Spleen (tissue), 11 donors: ENCODE results near the gene PANX1. TPM values are rescaled to one million over a fixed set of nuclear protein-coding genes. Genes with fewer than 3 reads are reported as not detected.
A peak's percentile ranks its signal among the peaks of the same experiment; 100 is the strongest.

Experiments used
- DNase-seq: peaks from one replicate; pipeline ENCODE4 v3.0.0-alpha.2; 2020
- H3K27ac ChIP-seq, 8 donors: fragments of 200-600 bp; sonication (generic) in 7 of 8; 1 replicate in 4 of 8; 2 replicates in 4 of 8; pipeline versions ENCODE4 v1.5.0 to v1.8.0; 2016 to 2021; ENCODE audit warnings: inconsistent platforms in 4 of 8, mild to moderate bottlenecking in 4 of 8, moderate library complexity in 1 of 8
- H3K27me3 ChIP-seq, 7 donors: fragments of 200-600 bp; sonication (generic) in 6 of 7; replicated peaks in 1 of 7; 1 replicate in 4 of 7; 2 replicates in 3 of 7; pipeline versions ENCODE4 v1.5.0 to v1.8.0; 2016 to 2021; ENCODE audit warnings: inconsistent platforms in 3 of 7, mild to moderate bottlenecking in 1 of 7
- H3K36me3 ChIP-seq, 6 donors: fragments of 200-600 bp; sonication (generic) in 5 of 6; 1 replicate in 4 of 6; 2 replicates in 2 of 6; pipeline versions ENCODE4 v1.5.0 to v1.8.0; 2016 to 2021; ENCODE audit warnings: inconsistent platforms in 2 of 6
- H3K4me1 ChIP-seq, 6 donors: fragments of 200-600 bp; sonication (generic) in 5 of 6; 1 replicate in 3 of 6; 2 replicates in 3 of 6; pipeline versions ENCODE4 v1.5.0 to v1.8.0; 2016 to 2021; ENCODE audit warnings: inconsistent platforms in 3 of 6
- H3K4me3 ChIP-seq, 8 donors: fragments of 200-600 bp; sonication (generic) in 7 of 8; 1 replicate in 4 of 8; 2 replicates in 4 of 8; pipeline versions ENCODE4 v1.5.0 to v1.8.0; 2016 to 2021; ENCODE audit warnings: inconsistent platforms in 4 of 8, mild to moderate bottlenecking in 4 of 8, moderate library complexity in 2 of 8
- H3K9me3 ChIP-seq, 8 donors: fragments of 200-600 bp; sonication (generic) in 7 of 8; 1 replicate in 4 of 8; 2 replicates in 4 of 8; pipeline versions ENCODE4 v1.5.0 to v1.8.0; 2016 to 2021; ENCODE audit warnings: inconsistent platforms in 4 of 8
- CTCF ChIP-seq, 11 experiments: fragments of 200-600 bp in 7 of 11; fragments of 450-650 bp in 4 of 11; sonication (generic) in 4 of 11; IDR thresholded peaks in 8 of 11; conservative IDR thresholded peaks in 3 of 11; 1 replicate in 7 of 11; 2 replicates in 4 of 11; pipeline versions ENCODE4 v1.4.0 to v1.8.0; 2016 to 2021; ENCODE audit warnings: antibody characterized with exemption in 11 of 11, inconsistent platforms in 4 of 11, mild to moderate bottlenecking in 1 of 11
- POLR2A ChIP-seq, 3 donors: fragments of 450-650 bp; IDR thresholded peaks; one replicate each; pipeline ENCODE4 v1.5.1; 2017; ENCODE audit warnings: antibody characterized with exemption in 3 of 3, mild to moderate bottlenecking in 1 of 3
- POLR2AphosphoS5 ChIP-seq, 3 donors: sonication (generic); formaldehyde crosslinking; IDR thresholded peaks; one replicate each; pipeline ENCODE4 v1.5.1; 2017; ENCODE audit warnings: antibody characterized with exemption in 3 of 3
- WGBS, 5 donors: extraction: QIAGEN DNeasy Blood & Tissue Kit in 3 of 5; methylation state at CpG; one replicate each; pipeline versions ENCODE4 v1.1.5 to v1.1.7; 2013 to 2018; 5-methylcytosine and 5-hydroxymethylcytosine counted together
- intact Hi-C: fragments of 100-400 bp; cut with DNase I; formaldehyde crosslinking; loops from one replicate; pipeline ENCODE4 v1.15.0; 2023; ENCODE audit warnings: low total_unique reads
- polyA plus RNA-seq, 3 donors: library from polyadenylated mRNA; stranded (reverse); fragments of 200-250 nt; gene quantifications; one replicate each; pipeline ENCODE4 v1.2.1, GENCODE V29; 2013
- total RNA-seq, 7 donors: library from RNA; depleted of rRNA in 3 of 7; stranded (reverse); fragments of >200 nt in 3 of 7; fragmentation: NEBNext Ultra II Directional in 4 of 7; extraction: Animal tissue kit (Norgen Biotek cat#: 25700) in 4 of 7; gene quantifications; one replicate each; pipeline versions ENCODE4 v1.1.0 to v1.2.1, GENCODE V29; 2016 to 2021
- donor health status: healthy with polysubstance abuse.
- donor health status: DM: no; HTN: no; CAD: no; lungs with moderate emphysema.
- donor health status: DM: no; HTN: no; CAD: no.
- donor health status: Bipolar disorder and iron deficiency.
- donor health status: healthy.
- donor health status: DM: no; HTN: no; CAD: no.
- donor health status: DM: yes; HTN: yes; CAD: no.

PANX1 gene
- total and polyA plus RNA-seq, 10 donors: 1.6 to 15.1 (median 11.5) TPM

GRCh38 chr11:94140154-94140655 is 11.6 kb downstream of the PANX1 start:
- TF ChIP-seq CTCF (IDR thresholded peaks at IDR 0.05 in 8 of 11, conservative IDR thresholded peaks at IDR 0.05 in 3 of 11): no peak
- TF ChIP-seq POLR2AphosphoS5 (IDR thresholded peaks at IDR 0.05): no peak
- no peak for TF ChIP-seq POLR2A (IDR thresholded peaks at IDR 0.05)
- H3K36me3 ChIP-seq: no peaks in the 10 kb centered on the region
- no peaks in the 10 kb centered on the region for H3K9me3 ChIP-seq
- H3K4me1 ChIP-seq: peaks cover 0 to 63% (median 38%) of the 10 kb centered on the region in 6 donors
- intact Hi-C loops: no loop called here
- H3K4me3 ChIP-seq: no peak overlapping the region
- H3K27ac ChIP-seq: no peak overlapping the region
- no peak for DNase-seq
- 80 to 86% (median 80%) methylated on average over 2 of the region's 2 CpGs for WGBS, 5 donors
- H3K27me3 ChIP-seq: no peaks in the 10 kb centered on the region

- H3K27me3 ChIP-seq: no peaks in the 10 kb centered on the region
- H3K27ac ChIP-seq: peak overlapping the region in 1 of 8 donors; percentile 5
- no peaks in the 10 kb centered on the region for H3K9me3 ChIP-seq
- 82 to 94% (median 87%) methylated on average over 12 of the region's 12 CpGs for WGBS, 5 donors
- H3K36me3 ChIP-seq: no peaks in the 10 kb centered on the region
- peaks cover 0 to 67% (median 33%) of the 10 kb centered on the region in 6 donors for H3K4me1 ChIP-seq
- intact Hi-C loops: no loop called here
- H3K4me3 ChIP-seq: no peak overlapping the region
- DNase-seq: no peak
- TF ChIP-seq CTCF (IDR thresholded peaks at IDR 0.05 in 8 of 11, conservative IDR thresholded peaks at IDR 0.05 in 3 of 11) (no peak), POLR2AphosphoS5 (IDR thresholded peaks at IDR 0.05) (no peak), POLR2A (IDR thresholded peaks at IDR 0.05) (no peak)
Measured at GRCh38 chr11:94141511-94142307, 13.1 kb downstream of the PANX1 start.

- Histone ChIP-seq H3K4me3 (no peak overlapping the region), H3K27ac (peak overlapping the region in 1 of 8 donors; percentile 5), H3K4me1 (peaks cover 0 to 76% (median 37%) of the 10 kb centered on the region in 6 donors), H3K27me3 (no peaks in the 10 kb centered on the region), H3K36me3 (no peaks in the 10 kb centered on the region), H3K9me3 (no peaks in the 10 kb centered on the region)
- WGBS, 5 donors: 81 to 91% (median 85%) methylated on average over 7 of the region's 7 CpGs
- no peak for DNase-seq
- TF ChIP-seq POLR2AphosphoS5 (IDR thresholded peaks at IDR 0.05) (no peak), POLR2A (IDR thresholded peaks at IDR 0.05) (no peak), CTCF (IDR thresholded peaks at IDR 0.05 in 8 of 11, conservative IDR thresholded peaks at IDR 0.05 in 3 of 11) (no peak)
- intact Hi-C loops: no loop called here
Measured at GRCh38 chr11:94142308-94143281, 14.0 kb downstream of the PANX1 start.
